Upper lobe of right lung (tissue), 1 donor: ENCODE results near the gene OSBPL6. TPM values are rescaled to one million over a fixed set of nuclear protein-coding genes. Genes with fewer than 3 reads are reported as not detected.

Experiments used
- ATAC-seq: fragments of 200-7000 bp; cut with Tn5 transposase; one replicate; pipeline ENCODE4 v1.9.1; 2020; ENCODE audit warnings: mild to moderate bottlenecking, moderate library complexity
- DNase-seq: peaks from one replicate; pipeline ENCODE4 v3.0.0-alpha.2; 2020
- H3K27ac ChIP-seq: fragments of 200-600 bp; one replicate; pipeline ENCODE4 v1.8.0; 2022
- H3K27me3 ChIP-seq: fragments of 200-600 bp; one replicate; pipeline ENCODE4 v1.8.0; 2022; ENCODE audit warnings: mild to moderate bottlenecking
- H3K36me3 ChIP-seq: fragments of 200-600 bp; one replicate; pipeline ENCODE4 v1.8.0; 2022
- H3K4me1 ChIP-seq: fragments of 200-600 bp; one replicate; pipeline ENCODE4 v1.8.0; 2022
- H3K4me3 ChIP-seq: fragments of 200-600 bp; one replicate; pipeline ENCODE4 v1.8.0; 2022; ENCODE audit warnings: mild to moderate bottlenecking
- H3K9me3 ChIP-seq: fragments of 200-600 bp; one replicate; pipeline ENCODE4 v1.8.0; 2022
- CTCF ChIP-seq: fragments of 200-600 bp; IDR thresholded peaks from one replicate; pipeline ENCODE4 v1.8.0; 2022; ENCODE audit warnings: antibody characterized with exemption
- intact Hi-C: fragments of 100-400 bp; cut with DNase I; formaldehyde crosslinking; loops from one replicate; pipeline ENCODE4 v1.11.0; 2022
- total RNA-seq: library from RNA; stranded (reverse); fragmentation: NEBNext Ultra II Directional; extraction: Animal tissue kit (Norgen Biotek cat#: 25700); gene quantifications from one replicate; pipeline ENCODE4 v1.2.1, GENCODE V29; 2021
- donor health status: DM: no; HTN: yes; CAD: no; lungs with severe emphysema.

OSBPL6 gene
- total RNA-seq, 1 donor from 2014 or later = 2.6 TPM

GRCh38 chr2:178386986-178387597, 192.8 kb downstream of the OSBPL6 start:
- intact Hi-C loops = no loop called here
- no peak overlapping the region for H3K4me3 ChIP-seq

GRCh38 chr2:178388287-178388686, 194.0 kb downstream of the OSBPL6 start:
- H3K4me3 ChIP-seq = no peak overlapping the region
- no peak for TF ChIP-seq CTCF
- no peak overlapping the region for H3K27ac ChIP-seq
- H3K27me3 ChIP-seq = no peaks in the 10 kb centered on the region
- H3K36me3 ChIP-seq = no peaks in the 10 kb centered on the region
- H3K9me3 ChIP-seq = no peaks in the 10 kb centered on the region
- no peaks in the 10 kb centered on the region for H3K4me1 ChIP-seq
- ATAC-seq (no peak), DNase-seq (no peak)
- intact Hi-C loops = no loop called here

More at GRCh38 chr2:178386986-178387597, 192.8 kb downstream of the OSBPL6 start:
- no peak for TF ChIP-seq CTCF
- DNase-seq (no peak), ATAC-seq (no peak)
- H3K27ac ChIP-seq = no peak overlapping the region
- no peaks in the 10 kb centered on the region for H3K9me3 ChIP-seq
- H3K36me3 ChIP-seq = no peaks in the 10 kb centered on the region
- no peaks in the 10 kb centered on the region for H3K4me1 ChIP-seq
- no peaks in the 10 kb centered on the region for H3K27me3 ChIP-seq

DNA sequence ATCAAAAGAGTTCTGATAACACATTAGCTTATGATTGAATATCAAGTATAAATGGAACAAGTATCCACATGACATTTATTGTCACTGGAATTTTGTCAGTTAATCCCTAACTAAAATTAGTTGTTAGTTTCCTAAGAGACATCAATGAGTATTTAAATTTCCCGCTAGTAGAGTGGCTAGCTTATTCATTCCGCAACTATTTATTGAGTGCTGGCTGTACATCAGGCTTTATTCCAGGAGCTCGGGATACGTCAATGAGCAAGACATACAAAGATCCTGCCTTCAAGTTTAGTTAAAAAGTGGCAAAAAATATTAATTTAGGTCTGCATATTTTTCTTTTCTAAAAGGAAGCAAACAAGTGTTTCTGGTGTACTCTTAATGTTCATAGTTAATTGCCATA, 197.4 kb downstream of the OSBPL6 start:
- no peak overlapping the region for H3K27ac ChIP-seq
- ATAC-seq (no peak), DNase-seq (no peak)
- no peaks in the 10 kb centered on the region for H3K4me1 ChIP-seq
- no peak overlapping the region for H3K4me3 ChIP-seq
- TF ChIP-seq CTCF = no peak
- H3K27me3 ChIP-seq = no peaks in the 10 kb centered on the region
- H3K36me3 ChIP-seq = no peaks in the 10 kb centered on the region
- intact Hi-C loops = no loop called here
- H3K9me3 ChIP-seq = no peaks in the 10 kb centered on the region

DNA sequence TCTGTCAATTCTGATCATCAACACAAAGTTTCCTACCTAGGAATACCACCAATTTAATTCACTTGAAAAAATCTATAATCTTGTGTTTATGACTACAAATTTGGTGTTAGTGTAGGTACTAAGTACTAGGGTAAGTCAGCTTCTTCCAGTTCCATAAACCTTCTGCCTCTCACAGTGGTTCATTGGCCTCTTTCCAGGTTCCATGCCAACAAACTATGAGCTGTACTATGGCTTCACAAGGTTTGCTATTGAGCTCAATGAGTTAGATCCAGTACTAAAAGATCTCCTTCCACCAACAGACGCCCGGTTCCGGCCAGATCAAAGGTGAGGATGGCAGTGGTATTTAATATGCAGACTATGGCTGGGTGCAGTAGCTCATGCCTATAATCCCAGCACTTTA, 197.9 kb downstream of the OSBPL6 start:
- no peaks in the 10 kb centered on the region for H3K36me3 ChIP-seq
- H3K27ac ChIP-seq = no peak overlapping the region
- DNase-seq (no peak), ATAC-seq (no peak)
- H3K4me1 ChIP-seq = no peaks in the 10 kb centered on the region
- no peaks in the 10 kb centered on the region for H3K27me3 ChIP-seq
- intact Hi-C loops = no loop called here
- TF ChIP-seq CTCF = no peak
- no peaks in the 10 kb centered on the region for H3K9me3 ChIP-seq
- H3K4me3 ChIP-seq = no peak overlapping the region

DNA sequence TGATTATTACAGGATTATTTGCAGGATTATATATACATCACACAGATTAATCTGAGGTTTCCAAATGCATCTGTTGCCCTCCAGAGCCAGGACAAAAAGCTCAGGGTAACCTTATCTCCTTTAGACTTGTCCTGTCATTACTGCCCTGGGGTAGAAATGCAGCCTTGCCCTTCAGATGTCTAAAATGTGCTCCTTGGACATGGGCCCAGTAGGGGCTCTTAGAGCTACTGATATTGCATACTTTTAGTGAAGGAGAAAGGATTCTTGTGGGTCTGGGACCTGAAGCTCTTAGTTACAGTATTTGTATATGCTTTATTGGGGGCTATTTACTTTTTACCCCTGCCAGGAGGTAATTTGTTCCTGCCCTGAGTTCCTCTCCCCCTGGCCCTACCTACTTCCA, 200.5 kb downstream of the OSBPL6 start:
- intact Hi-C loops = no loop called here
- Histone ChIP-seq H3K4me1 (no peaks in the 10 kb centered on the region), H3K4me3 (no peak overlapping the region), H3K36me3 (no peaks in the 10 kb centered on the region), H3K27ac (no peak overlapping the region), H3K27me3 (no peaks in the 10 kb centered on the region), H3K9me3 (no peaks in the 10 kb centered on the region)
- DNase-seq (no peak), ATAC-seq (no peak)
- TF ChIP-seq CTCF = no peak

- DNase-seq = no peak
- no peak for ATAC-seq
- H3K36me3 ChIP-seq = no peaks in the 10 kb centered on the region
- H3K4me1 ChIP-seq = no peaks in the 10 kb centered on the region
- no peak overlapping the region for H3K4me3 ChIP-seq
- H3K27me3 ChIP-seq = no peaks in the 10 kb centered on the region
- intact Hi-C loops = no loop called here
- no peak overlapping the region for H3K27ac ChIP-seq
- TF ChIP-seq CTCF = no peak
- no peaks in the 10 kb centered on the region for H3K9me3 ChIP-seq
Measured at GRCh38 chr2:178395295-178395694, 201.0 kb downstream of the OSBPL6 start.
